ENCODE results near the gene UGP2.

UGP2 gene

DNA sequence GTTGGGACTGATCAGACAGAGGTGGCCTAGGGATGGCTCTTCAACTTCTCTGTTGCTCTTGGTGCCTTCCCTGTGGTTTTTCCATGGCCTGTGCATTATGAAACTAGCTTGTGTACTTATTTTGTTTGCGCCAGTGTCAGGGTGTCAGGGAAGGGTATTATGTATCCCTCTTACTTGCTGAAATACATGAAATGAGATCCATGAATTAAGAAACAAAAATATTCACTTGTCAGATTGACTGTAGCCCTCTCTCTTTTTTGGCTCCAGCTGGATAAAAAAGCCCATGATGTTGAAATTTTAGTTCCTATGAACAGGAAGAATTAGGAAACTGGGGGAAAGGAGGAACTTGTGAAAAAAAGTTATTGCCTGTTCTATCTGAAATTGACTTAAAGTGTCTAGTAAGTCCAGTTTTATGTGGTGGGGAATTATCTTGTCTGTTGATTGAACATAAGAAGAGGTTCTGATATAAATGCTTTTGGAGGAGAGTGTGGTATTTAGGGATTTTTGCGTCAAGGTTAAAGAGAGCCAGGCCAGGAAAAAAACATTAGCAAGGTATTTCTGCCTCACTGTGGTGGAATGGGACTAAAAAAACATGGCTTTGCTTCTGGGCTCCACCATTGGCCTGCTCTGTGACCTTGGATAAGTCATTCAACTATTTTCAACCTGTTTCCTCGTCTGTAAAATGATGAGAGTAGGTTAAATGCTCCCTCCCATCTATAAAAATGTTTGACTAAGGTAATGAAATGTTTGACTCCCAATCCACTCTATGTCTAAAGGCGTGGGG lies 12.0 kb downstream of the UGP2 start:
- DNase-seq (ENCODE audit: low read depth in 1 of 2, low spot score in 1 of 2): peak in 1 of 2 experiments; percentile 5
- Histone ChIP-seq H3K27ac (replicated peaks) (0 out of 2 replicates have a peak overlapping the region, but pooled peaks have one; percentile 5), H3K4me3 (replicated peaks; ENCODE audit: insufficient read depth, low read length) (no peak overlapping the region), H3K27me3 (ENCODE audit: insufficient read depth, poor library complexity, severe bottlenecking) (no peaks in the 10 kb centered on the region)
- no peak for TF ChIP-seq GABPA (IDR thresholded peaks at IDR 0.05; ENCODE audit: low read depth)
- TF ChIP-seq, protein P1, sequence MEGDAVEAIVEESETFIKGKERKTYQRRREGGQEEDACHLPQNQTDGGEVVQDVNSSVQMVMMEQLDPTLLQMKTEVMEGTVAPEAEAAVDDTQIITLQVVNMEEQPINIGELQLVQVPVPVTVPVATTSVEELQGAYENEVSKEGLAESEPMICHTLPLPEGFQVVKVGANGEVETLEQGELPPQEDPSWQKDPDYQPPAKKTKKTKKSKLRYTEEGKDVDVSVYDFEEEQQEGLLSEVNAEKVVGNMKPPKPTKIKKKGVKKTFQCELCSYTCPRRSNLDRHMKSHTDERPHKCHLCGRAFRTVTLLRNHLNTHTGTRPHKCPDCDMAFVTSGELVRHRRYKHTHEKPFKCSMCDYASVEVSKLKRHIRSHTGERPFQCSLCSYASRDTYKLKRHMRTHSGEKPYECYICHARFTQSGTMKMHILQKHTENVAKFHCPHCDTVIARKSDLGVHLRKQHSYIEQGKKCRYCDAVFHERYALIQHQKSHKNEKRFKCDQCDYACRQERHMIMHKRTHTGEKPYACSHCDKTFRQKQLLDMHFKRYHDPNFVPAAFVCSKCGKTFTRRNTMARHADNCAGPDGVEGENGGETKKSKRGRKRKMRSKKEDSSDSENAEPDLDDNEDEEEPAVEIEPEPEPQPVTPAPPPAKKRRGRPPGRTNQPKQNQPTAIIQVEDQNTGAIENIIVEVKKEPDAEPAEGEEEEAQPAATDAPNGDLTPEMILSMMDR (IDR thresholded peaks at IDR 0.05; ENCODE audit: insufficient read depth, low read length): no peak
- no peak for TF ChIP-seq REST (IDR thresholded peaks at IDR 0.05; ENCODE audit: insufficient replicate concordance, low read depth)
- TF ChIP-seq SPI1 (IDR thresholded peaks at IDR 0.05; ENCODE audit: borderline replicate concordance, low read depth): no peak
- no peak for TF ChIP-seq POLR2AphosphoS5 (IDR thresholded peaks at IDR 0.05; ENCODE audit: low read depth)

DNA sequence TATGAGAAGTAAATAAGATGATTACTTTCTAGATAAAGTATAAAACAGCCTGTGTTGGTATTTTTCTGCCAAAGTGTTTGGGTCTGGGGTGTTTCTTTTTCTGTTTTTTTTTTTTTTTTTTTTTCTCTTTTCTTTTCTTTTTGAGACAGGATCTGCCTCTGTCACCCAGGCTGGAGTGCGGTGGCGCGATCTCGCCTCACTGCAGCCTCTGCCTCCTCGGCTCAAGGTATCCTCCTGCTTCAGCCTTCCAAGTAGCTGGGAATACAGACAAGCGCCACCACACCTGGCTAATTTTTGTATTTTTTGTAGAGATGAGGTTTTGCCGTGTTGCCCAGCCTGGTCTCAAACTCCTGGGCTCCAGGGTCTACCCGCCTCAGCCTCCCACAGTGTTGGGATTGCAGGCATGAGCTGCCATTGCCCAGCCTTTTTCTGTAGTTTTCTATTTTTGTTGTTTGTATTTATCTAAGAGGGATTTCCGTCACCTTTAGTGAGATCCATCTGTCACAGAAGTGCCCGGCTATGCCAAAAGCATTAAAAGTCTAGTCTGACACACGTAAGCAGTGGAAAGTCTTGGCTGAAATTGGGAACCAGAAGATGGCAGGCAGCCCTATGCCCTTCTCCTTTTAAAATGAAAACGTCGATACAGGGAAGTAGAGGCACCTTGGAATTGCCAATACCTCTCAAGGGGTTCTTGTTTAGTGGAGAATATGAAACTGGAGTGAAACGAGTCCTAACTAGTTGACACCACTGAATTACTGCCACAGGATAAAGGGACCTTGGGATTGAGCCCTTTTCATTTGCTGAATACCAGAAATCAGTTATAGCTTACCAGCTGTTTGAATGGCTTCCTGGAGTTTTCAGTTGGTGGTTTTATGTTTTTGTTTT lies 14.0 kb downstream of the UGP2 start:
- TF ChIP-seq, protein P1 (IDR thresholded peaks at IDR 0.05; ENCODE audit: insufficient read depth, low read length): no peak
- TF ChIP-seq SPI1 (IDR thresholded peaks at IDR 0.05; ENCODE audit: borderline replicate concordance, low read depth) (no peak), POLR2AphosphoS5 (IDR thresholded peaks at IDR 0.05; ENCODE audit: low read depth) (no peak), GABPA (IDR thresholded peaks at IDR 0.05; ENCODE audit: low read depth) (no peak), REST (IDR thresholded peaks at IDR 0.05; ENCODE audit: insufficient replicate concordance, low read depth) (no peak)
- no peak overlapping the region for H3K27ac ChIP-seq (replicated peaks)

DNA sequence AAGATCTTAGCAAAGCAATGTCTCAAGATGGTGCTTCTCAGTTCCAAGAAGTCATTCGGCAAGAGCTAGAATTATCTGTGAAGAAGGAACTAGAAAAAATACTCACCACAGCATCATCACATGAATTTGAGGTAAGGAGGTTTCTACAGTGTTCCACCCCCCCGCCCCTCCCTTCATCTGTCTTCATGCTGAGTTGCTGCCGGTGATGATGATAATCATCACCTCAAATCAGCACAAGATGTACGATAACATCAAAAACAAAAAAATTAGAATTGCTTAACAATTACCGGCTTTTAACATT lies 14.6 kb downstream of the UGP2 start:
- Histone ChIP-seq H3K27ac (replicated peaks) (no peak overlapping the region), H3K4me3 (replicated peaks; ENCODE audit: insufficient read depth, low read length) (no peak overlapping the region), H3K27me3 (ENCODE audit: insufficient read depth, poor library complexity, severe bottlenecking) (no peaks in the 10 kb centered on the region)
- no peak for DNase-seq (ENCODE audit: low read depth in 1 of 2, low spot score in 1 of 2)
- TF ChIP-seq, protein P1 (IDR thresholded peaks at IDR 0.05; ENCODE audit: insufficient read depth, low read length): no peak
- TF ChIP-seq GABPA (IDR thresholded peaks at IDR 0.05; ENCODE audit: low read depth): no peak
- TF ChIP-seq POLR2AphosphoS5 (IDR thresholded peaks at IDR 0.05; ENCODE audit: low read depth): no peak
- TF ChIP-seq SPI1 (IDR thresholded peaks at IDR 0.05; ENCODE audit: borderline replicate concordance, low read depth): no peak
- no peak for TF ChIP-seq REST (IDR thresholded peaks at IDR 0.05; ENCODE audit: insufficient replicate concordance, low read depth)

More for the DNA sequence above, 14.0 kb downstream of the UGP2 start:
- DNase-seq (ENCODE audit: low read depth in 1 of 2, low spot score in 1 of 2): no peak
- no peak overlapping the region for H3K4me3 ChIP-seq (replicated peaks; ENCODE audit: insufficient read depth, low read length)
- no peaks in the 10 kb centered on the region for H3K27me3 ChIP-seq (ENCODE audit: insufficient read depth, poor library complexity, severe bottlenecking)

Measured in HL-60 (cell line).